Astrocyte (in vitro differentiated cells and primary cell): ENCODE results near the gene YIPF6. TPM values are rescaled to one million over a fixed set of nuclear protein-coding genes. Genes with fewer than 3 reads are reported as not detected.
A peak's percentile ranks its signal among the peaks of the same experiment; 100 is the strongest.

Experiments used
- DNase-seq: peaks from one replicate; pipeline ENCODE4 v3.0.0-alpha.2; 2010; ENCODE audit warnings: low read depth
- FAIRE-seq: peaks from 2 replicates; lab custom pipeline; 2011; peaks lifted over from hg19 to GRCh38; lab: Jason Lieb, UNC
- H2AFZ ChIP-seq: 2 replicates; pipeline ENCODE4 v1.6.0; 2012; ENCODE audit warnings: low read depth, low read length, inconsistent platforms
- H3K27ac ChIP-seq: 2 replicates; pipeline ENCODE4 v1.5.1; 2011; ENCODE audit warnings: low read depth, low read length, inconsistent platforms
- H3K27me3 ChIP-seq: 2 replicates; pipeline ENCODE4 v1.6.0; 2011; ENCODE audit warnings: low read length, inconsistent platforms; ENCODE audit not compliant: insufficient read depth
- H3K36me3 ChIP-seq: 2 replicates; pipeline ENCODE4 v1.5.1; 2011; ENCODE audit warnings: low read length, inconsistent platforms; ENCODE audit not compliant: insufficient read depth
- H3K4me1 ChIP-seq: 2 replicates; pipeline ENCODE4 v1.5.1; 2011; ENCODE audit warnings: low read length, inconsistent platforms; ENCODE audit not compliant: insufficient read depth
- H3K4me2 ChIP-seq: 2 replicates; pipeline ENCODE4 v1.6.0; 2012; ENCODE audit warnings: low read length, inconsistent platforms
- H3K4me3 ChIP-seq: 2 replicates; pipeline ENCODE4 v1.5.1; 2011; ENCODE audit warnings: low read depth, mild to moderate bottlenecking, low read length, inconsistent platforms; ENCODE audit not compliant: insufficient read depth
- H3K79me2 ChIP-seq: 2 replicates; pipeline ENCODE4 v1.6.0; 2012; ENCODE audit warnings: mild to moderate bottlenecking, low read length, inconsistent platforms; ENCODE audit not compliant: insufficient read depth
- H3K9ac ChIP-seq: 2 replicates; pipeline ENCODE4 v1.6.0; 2012; ENCODE audit warnings: mild to moderate bottlenecking, low read length, inconsistent platforms
- H3K9me3 ChIP-seq: 2 replicates; pipeline ENCODE4 v1.5.1; 2012; ENCODE audit warnings: low read depth, mild to moderate bottlenecking, low read length, inconsistent platforms; ENCODE audit not compliant: insufficient read depth
- H4K20me1 ChIP-seq: 2 replicates; pipeline ENCODE4 v1.6.0; 2012; ENCODE audit warnings: low read length, inconsistent platforms; ENCODE audit not compliant: insufficient read depth
- H3K27ac Mint-ChIP-seq: one replicate; pipeline ENCODE4 v1.8.0; 2021; ENCODE audit warnings: mild to moderate bottlenecking, mixed read lengths; ENCODE audit not compliant: unreplicated experiment
- H3K27me3 Mint-ChIP-seq: one replicate; pipeline ENCODE4 v1.8.0; 2021; ENCODE audit warnings: low read depth, mixed read lengths; ENCODE audit not compliant: unreplicated experiment
- H3K36me3 Mint-ChIP-seq: one replicate; pipeline ENCODE4 v1.8.0; 2021; ENCODE audit warnings: low read depth, mixed read lengths; ENCODE audit not compliant: unreplicated experiment
- H3K4me1 Mint-ChIP-seq: one replicate; pipeline ENCODE4 v1.8.0; 2021; ENCODE audit warnings: low read depth, mixed read lengths; ENCODE audit not compliant: unreplicated experiment
- H3K4me3 Mint-ChIP-seq: one replicate; pipeline ENCODE4 v1.8.0; 2021; ENCODE audit warnings: mild to moderate bottlenecking, moderate library complexity, mixed read lengths; ENCODE audit not compliant: unreplicated experiment
- H3K9me3 Mint-ChIP-seq: one replicate; pipeline ENCODE4 v1.8.0; 2021; ENCODE audit warnings: mild to moderate bottlenecking, mixed read lengths; ENCODE audit not compliant: unreplicated experiment
- CTCF ChIP-seq: IDR thresholded peaks from 2 replicates; pipeline ENCODE4 v1.5.1; 2011; ENCODE audit warnings: low read depth, mild to moderate bottlenecking, inconsistent platforms, low read length, moderate library complexity; ENCODE audit not compliant: insufficient read depth
- EZH2 ChIP-seq: IDR thresholded peaks from 2 replicates; pipeline ENCODE4 v1.6.1; 2012; ENCODE audit warnings: mild to moderate bottlenecking, low read length, inconsistent platforms; ENCODE audit not compliant: insufficient read depth
- total RNA-seq: library from RNA; stranded (reverse); gene quantifications from 2 replicates; pipeline ENCODE4 v1.2.1, GENCODE V29; 2021

YIPF6 gene
- total RNA-seq, 1 donor from 2014 or later = 33.0 TPM

- Histone ChIP-seq H3K9me3 (no peaks in the 10 kb centered on the region), H3K9ac (peak overlapping the region; percentile 45), H3K4me1 (peaks cover 11% of the 10 kb centered on the region), H3K27me3 (no peaks in the 10 kb centered on the region), H4K20me1 (peaks cover 30% of the 10 kb centered on the region), H3K36me3 (peaks cover 4% of the 10 kb centered on the region), H2AFZ (no peak overlapping the region), H3K4me2 (peak overlapping the region; percentile 33), H3K79me2 (peaks cover 90% of the 10 kb centered on the region), H3K4me3 (no peak overlapping the region), H3K27ac (peak overlapping the region; percentile 72)
- no peaks in the 10 kb centered on the region for H3K36me3 Mint-ChIP-seq
- DNase-seq = peak; percentile 77
- H3K4me3 Mint-ChIP-seq = no peak overlapping the region
- H3K27me3 Mint-ChIP-seq = no peaks in the 10 kb centered on the region
- peaks cover 5% of the 10 kb centered on the region for H3K4me1 Mint-ChIP-seq
- TF ChIP-seq CTCF (no peak), EZH2 (no peak)
- peak; percentile 47 for FAIRE-seq
- no peak overlapping the region for H3K27ac Mint-ChIP-seq
- no peaks in the 10 kb centered on the region for H3K9me3 Mint-ChIP-seq
Measured at GRCh38 chrX:68503836-68504636, 5.2 kb downstream of the YIPF6 start.

DNA sequence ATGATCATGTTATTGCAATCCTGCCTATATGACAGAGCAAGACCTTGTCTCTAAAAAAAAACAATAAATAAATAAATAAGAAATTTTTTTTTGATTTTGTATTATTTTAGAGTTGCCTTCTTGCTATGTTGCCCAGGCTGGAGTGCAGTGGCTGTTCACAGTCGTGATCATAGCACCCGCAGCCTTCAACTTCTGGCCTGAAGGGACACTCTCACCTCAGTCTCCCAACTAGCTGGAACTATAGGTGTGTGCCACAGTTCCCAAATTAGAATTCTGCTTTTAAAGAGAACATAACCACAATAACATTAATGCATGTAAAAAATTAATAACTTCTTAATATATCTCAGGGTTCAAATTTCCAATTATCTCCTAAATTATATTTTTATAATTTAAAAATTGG lies 7.8 kb downstream of the YIPF6 start:
- H3K79me2 ChIP-seq = peaks cover 75% of the 10 kb centered on the region
- H3K4me1 ChIP-seq = peaks cover 11% of the 10 kb centered on the region
- H3K27ac Mint-ChIP-seq = no peak overlapping the region

More for the DNA sequence above, 7.8 kb downstream of the YIPF6 start:
- FAIRE-seq (no peak), DNase-seq (no peak)
- Histone ChIP-seq H3K4me3 (no peak overlapping the region), H4K20me1 (peaks cover 40% of the 10 kb centered on the region), H3K36me3 (no peaks in the 10 kb centered on the region), H3K27ac (no peak overlapping the region), H2AFZ (no peak overlapping the region), H3K4me2 (no peak overlapping the region), H3K27me3 (no peaks in the 10 kb centered on the region), H3K9ac (no peak overlapping the region), H3K9me3 (no peaks in the 10 kb centered on the region)
- no peaks in the 10 kb centered on the region for H3K36me3 Mint-ChIP-seq
- peaks cover 5% of the 10 kb centered on the region for H3K4me1 Mint-ChIP-seq
- H3K27me3 Mint-ChIP-seq = no peaks in the 10 kb centered on the region
- H3K9me3 Mint-ChIP-seq = no peaks in the 10 kb centered on the region
- TF ChIP-seq EZH2 = no peak
- TF ChIP-seq CTCF = no peak
- H3K4me3 Mint-ChIP-seq = no peak overlapping the region
